GM21515 (cell line): ENCODE measurements around the gene ITGB1.
"Not testable (repeated sequence)": the region's sequence is repeated elsewhere in the genome, so short reads cannot be mapped to it uniquely, and the experiment has no call there.

Experiments
- ATAC-seq: cut with Tn5 transposase; IDR thresholded peaks from one replicate; pipeline ENCODE4 v1.9.1; 2021; ENCODE audit not compliant: unreplicated experiment

ITGB1 gene

DNA sequence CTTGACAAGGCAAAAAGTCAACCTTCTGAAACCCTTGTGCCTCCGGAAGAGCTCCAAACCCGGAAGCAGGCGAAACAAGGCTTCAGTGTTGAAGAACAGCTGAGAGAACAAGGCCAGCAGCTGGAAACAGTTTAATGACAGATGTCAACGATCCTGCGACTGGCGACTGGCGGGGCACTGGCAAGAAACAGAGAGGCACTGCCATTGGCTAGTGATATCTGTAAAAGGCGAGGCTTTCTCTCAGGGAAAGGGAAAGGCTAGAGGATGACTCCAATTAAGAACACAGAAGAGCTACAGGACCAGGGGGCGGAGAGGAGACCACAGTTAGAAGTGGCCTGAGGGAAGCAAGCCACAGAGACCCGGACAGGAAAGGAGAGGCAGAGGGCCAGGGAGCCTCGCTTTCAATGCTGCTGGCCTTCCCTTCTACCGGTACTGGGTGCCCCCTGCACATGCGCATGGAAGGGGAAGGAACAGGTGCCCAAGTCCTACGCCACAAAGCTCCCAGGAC, 19.4 kb downstream of the ITGB1 start:
- ATAC-seq: no peak

- ATAC-seq: no peak
Observed at GRCh38 chr10:32937911-32938424, 20.1 kb downstream of the ITGB1 start.

DNA sequence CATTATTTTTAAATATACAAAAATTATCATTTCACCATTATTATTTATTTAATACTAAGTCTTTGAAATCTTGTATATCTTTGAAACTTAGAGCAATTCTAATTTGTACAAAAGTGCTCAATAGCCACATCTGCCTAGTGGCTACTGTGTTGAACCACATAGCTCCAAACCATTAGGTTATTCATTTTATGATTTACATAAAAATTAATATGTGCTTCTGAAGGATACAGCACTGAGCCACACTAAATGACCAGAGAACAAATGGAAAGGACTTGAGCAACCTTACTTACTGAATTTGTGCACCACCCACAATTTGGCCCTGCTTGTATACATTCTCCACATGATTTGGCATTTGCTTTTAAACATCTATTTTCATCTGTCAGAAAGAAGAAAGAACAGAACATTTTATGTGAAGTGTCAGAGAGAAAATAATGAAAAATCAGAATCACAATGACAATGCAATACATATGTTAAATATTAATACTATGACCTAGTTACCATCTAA, 25.8 kb downstream of the ITGB1 start:
- no peak for ATAC-seq

GRCh38 chr10:32931593-32931992, 26.4 kb downstream of the ITGB1 start:
- no peak for ATAC-seq

DNA sequence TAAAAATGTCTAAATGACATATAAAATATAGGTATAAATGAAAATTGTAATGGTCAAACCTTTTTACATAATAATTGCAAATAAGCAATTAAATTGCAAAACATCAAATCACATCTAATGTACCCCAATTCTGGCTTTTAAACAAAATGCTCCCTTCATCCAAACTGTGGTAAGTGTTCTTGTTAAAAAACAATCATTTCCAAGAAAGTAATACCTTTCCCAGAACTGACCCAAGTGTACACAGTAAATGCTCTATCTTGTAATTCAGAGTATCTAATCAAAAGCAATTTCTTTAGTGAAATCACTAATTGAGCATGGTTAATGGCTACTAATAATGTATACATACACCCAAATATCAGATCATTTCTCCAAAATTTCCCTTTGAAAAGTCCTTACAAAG, 28.0 kb downstream of the ITGB1 start:
- ATAC-seq: no peak

DNA sequence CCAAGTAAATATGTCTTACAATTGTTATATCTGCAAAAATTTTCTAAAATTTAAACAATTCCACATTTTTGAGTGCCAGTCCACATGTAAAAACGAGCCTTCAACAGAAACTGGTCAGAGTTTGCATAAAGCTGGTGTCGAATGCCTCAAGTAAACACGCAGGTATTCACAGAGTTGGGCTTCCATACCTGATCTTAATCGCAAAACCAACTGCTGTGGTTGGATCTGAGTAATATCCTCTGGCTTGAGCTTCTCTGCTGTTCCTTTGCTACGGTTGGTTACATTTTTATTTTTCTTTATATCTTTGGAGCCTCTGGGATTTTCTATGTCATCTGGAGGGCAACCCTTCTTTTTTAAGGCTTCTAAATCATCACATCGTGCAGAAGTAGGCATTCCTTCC, 28.4 kb downstream of the ITGB1 start:
- ATAC-seq: no peak

DNA sequence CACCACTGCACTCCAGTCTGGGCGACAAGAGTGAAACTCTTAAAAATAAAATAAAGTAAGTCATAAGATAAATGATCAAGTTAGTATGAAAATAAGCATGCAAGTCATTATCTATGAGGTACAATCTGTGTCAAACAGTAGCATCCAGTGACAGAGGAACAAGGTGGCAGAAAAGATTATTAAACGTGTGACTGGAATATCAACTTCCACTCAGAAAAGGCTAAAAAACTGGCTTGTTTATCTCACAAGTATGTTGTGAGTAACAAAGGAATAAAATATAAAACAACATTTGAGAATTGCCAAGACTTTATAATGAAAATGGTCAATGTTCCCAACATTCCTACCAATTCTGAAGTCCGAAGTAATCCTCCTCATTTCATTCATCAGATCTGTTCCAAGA, 30.3 kb downstream of the ITGB1 start:
- ATAC-seq: no peak

DNA sequence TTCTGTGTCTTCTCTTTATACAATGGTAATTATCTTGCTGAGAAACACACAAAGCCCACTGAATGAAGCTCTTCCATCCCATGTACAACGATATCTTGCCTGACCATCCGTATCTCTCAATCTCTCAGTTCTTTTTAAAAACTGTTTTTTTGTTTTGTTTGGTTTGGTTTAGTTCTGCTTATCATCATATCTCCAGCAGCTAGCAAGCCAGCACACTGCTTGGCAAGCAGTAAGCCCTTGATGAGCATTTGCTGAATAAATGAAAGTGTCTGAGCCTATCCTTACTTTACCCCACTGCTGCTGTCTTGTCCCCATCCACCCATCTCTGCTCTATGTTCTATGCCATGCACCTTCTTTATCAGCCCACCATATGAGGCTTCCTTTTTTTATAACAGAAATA, 34.2 kb downstream of the ITGB1 start:
- no peak for ATAC-seq

- no peak for ATAC-seq
Observed at GRCh38 chr10:32923134-32923533, 34.9 kb downstream of the ITGB1 start.

GRCh38 chr10:32922170-32922569, 35.9 kb downstream of the ITGB1 start:
- ATAC-seq: no peak

GRCh38 chr10:32917817-32918216, 40.2 kb downstream of the ITGB1 start:
- ATAC-seq: not testable (repeated sequence)

GRCh38 chr10:32911285-32912016, 46.6 kb downstream of the ITGB1 start:
- no peak for ATAC-seq

DNA sequence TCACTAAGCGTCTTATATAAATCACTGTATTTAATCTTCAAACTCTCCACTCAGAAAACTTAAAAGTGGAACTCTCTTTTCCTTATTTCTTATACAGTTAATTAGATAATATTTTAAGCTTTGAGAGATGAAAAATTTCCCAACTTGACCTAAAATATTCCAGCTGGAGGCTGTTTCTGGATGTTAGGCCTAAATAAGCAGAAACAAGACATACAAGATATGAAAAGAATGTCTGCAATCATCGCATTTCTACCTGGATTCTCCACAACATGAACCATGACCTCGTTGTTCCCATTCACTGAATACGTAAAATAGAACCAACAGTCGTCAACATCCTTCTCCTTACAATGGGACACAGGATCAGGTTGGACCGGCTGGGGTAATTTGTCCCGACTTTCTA, 48.1 kb downstream of the ITGB1 start:
- not testable (repeated sequence) for ATAC-seq

- ATAC-seq: no peak
Observed at GRCh38 chr10:32909456-32909855, 48.6 kb downstream of the ITGB1 start.

DNA sequence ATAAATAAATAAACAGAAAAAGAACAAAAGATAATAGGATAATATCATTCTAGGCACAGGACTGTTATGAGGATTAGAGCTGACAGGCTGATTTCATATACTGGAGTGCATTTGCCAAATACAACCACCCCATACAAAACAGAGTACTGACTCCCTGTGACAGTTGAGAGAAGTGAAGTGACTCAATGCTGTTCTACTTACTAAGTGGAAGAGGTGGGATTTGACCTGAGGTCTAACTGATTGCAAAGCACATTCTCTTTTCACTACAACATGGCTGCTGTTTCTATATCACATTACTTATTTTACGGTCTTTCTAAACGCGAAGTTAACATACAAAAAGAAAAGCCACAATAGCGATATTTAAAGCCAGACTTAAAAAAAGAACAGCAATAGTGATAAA, 51.4 kb downstream of the ITGB1 start:
- ATAC-seq: no peak

GRCh38 chr10:32905466-32905865, 52.6 kb downstream of the ITGB1 start:
- no peak for ATAC-seq

DNA sequence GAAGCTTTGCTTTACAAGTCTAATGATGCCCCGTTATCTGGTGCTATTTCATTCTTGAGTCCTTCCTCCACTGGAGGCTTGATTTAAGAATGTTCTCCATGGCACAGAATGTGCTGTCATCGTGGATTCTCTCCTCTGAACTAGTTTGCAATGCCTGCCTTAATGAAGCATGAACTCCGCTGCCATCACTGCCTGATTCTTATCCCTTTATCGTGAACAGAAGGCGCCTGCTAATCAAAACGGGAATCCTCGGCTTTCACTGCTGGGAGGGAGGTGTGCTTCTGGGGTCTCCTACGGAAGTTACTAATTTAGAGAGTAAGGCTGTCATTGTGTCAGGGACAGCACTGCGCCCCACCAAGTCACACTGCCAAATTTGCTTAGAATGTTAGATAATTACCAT, 56.2 kb downstream of the ITGB1 start:
- ATAC-seq: no peak

- ATAC-seq: not testable (repeated sequence)
Observed at GRCh38 chr10:32895200-32895968, 62.6 kb downstream of the ITGB1 start.

DNA sequence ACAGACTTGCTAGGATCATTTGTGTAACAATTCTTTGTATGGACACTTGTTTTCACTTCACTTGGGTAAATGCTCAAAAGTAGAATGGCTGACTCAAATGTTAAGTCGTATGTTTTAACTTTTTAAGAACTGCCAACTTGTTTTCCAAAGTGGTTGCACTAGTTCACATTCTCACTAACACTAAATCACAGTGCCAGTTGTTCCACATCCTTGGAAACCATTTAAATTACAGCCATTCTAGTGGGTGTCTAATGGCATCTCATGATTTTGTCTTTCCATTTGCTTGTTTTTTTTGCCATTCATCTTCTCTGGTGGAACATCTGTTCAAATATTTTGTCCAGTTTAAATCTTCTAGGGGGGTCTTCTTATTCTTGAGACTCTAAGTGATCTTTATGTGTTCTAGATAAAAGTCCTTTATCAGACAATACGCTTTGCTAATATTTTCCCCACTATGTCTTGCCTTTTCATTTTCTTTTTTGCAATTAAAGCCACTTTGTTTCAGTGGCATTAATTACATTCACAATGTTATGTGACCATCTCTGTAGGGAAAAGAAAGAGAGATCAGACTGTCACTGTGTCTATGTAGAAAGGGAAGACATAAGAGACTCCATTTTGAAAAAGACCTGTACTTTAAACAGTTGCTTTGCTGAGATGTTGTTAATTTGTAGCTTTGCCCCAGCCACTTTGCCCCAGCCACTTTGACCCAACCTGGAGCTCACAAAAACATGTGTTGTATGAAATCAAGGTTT, 63.9 kb downstream of the ITGB1 start:
- ATAC-seq: no peak

DNA sequence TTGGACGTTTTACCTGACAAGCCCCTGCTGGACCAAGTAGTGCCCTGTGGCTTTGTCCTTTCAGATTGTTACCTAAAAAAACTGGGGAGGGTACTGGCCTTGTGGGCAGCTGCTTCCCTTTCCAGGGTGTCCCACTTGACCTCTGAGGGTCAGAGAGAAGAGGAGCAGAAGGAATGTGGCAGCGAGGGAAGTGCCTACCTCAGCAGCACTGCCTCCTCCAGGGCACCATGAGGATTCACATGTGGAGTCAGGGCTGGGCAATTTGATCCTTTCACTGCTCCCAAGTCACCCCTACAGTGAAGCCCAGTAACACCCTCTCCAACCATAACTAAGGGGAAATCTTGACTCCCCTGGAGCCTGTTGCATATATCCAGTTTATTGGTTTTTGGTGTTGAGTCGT, 64.6 kb downstream of the ITGB1 start:
- ATAC-seq: no peak

DNA sequence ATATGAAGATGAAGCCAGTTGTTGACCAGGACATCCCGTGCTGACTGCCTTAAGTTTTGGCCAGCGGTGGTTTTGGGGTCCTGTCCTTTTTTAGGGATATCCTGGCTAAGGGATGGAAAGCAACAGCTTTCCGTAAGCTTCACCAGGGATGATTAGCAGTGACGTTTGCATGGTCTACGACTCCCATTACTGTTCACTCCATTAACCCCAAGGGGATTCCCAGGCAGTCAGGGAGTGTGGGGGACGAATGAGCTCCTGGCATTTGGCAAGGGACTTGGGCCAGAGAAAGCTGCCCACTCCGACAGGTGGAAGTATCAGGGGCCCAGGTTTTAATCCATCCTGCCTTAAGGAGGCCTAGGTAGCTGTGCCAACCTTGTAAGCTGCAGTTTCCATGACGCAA, 66.8 kb downstream of the ITGB1 start:
- ATAC-seq: no peak
